GM19395 (cell line): ENCODE measurements around the gene IGFBP6.

Experiments
- ATAC-seq: cut with Tn5 transposase; IDR thresholded peaks from one replicate; pipeline ENCODE4 v1.9.1; 2021; ENCODE audit warnings: mild to moderate bottlenecking, moderate library complexity; ENCODE audit not compliant: unreplicated experiment

IGFBP6 gene

GRCh38 chr12:53059434-53060063 is 37.9 kb upstream of the IGFBP6 start:
- ATAC-seq: no peak

GRCh38 chr12:53060064-53060720 is 37.3 kb upstream of the IGFBP6 start:
- no peak for ATAC-seq

DNA sequence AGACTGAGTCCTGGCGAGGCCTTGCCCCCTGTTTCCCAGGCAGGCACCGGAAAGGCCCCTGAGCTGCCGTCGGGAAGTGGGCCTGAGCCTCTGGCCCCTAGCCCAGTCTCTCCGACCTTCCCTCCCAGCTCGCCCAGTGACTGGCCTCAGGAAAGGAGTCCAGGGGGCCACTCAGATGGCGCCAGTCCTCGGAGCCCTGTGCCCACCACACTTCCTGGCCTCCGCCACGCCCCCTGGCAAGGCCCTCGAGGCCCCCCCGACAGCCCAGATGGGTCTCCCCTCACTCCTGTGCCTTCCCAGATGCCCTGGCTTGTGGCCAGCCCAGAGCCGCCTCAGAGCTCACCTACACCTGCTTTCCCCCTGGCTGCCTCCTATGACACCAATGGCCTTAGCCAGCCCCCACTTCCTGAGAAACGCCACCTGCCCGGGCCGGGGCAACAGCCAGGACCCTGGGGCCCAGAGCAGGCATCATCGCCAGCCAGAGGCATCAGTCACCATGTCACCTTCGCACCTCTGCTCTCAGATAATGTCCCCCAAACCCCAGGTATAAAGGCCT is 36.7 kb upstream of the IGFBP6 start:
- ATAC-seq: no peak

- no peak for ATAC-seq
Measured at GRCh38 chr12:53061404-53062010, 36.0 kb upstream of the IGFBP6 start.

DNA sequence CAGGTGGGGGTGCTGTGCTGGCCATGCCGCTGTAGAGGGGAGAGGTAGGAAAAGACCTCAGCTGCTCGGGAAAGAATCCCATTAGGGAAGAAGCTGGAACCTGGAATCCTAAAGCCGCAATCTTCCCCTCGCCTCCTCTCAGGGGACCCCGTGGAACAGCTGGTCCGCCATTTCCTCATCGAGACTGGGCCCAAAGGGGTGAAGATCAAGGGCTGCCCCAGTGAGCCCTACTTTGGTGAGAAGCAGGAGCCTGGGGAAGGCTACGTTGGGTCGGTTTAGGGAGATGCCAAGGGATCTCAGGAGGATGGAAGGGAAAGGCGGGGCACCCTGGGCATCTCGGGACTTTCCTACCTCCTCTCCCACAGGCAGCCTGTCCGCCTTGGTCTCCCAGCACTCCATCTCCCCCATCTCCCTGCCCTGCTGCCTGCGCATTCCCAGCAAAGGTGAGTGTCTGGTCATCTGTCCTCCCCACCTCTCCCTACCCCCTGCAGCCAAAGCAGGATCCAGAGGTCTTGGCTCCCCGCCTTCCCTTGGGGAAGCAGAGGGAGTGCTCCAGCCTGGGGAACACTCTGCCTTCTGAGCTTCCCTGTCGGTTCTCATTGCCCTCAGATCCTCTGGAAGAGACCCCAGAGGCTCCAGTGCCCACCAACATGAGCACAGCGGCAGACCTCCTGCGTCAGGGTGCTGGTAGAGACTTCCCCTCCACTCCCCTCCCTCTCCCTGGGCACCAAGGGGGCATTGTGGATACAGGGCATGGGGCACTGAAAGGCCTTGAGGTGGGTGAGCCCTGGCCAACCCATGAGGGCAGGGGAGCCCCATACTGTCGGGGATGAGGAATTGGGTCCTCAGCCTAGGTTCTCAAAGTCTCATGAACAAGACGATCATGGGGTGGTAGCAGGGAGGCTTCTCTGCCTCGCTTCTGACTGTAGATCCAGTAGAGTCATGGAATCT is 35.2 kb upstream of the IGFBP6 start:
- ATAC-seq: no peak

DNA sequence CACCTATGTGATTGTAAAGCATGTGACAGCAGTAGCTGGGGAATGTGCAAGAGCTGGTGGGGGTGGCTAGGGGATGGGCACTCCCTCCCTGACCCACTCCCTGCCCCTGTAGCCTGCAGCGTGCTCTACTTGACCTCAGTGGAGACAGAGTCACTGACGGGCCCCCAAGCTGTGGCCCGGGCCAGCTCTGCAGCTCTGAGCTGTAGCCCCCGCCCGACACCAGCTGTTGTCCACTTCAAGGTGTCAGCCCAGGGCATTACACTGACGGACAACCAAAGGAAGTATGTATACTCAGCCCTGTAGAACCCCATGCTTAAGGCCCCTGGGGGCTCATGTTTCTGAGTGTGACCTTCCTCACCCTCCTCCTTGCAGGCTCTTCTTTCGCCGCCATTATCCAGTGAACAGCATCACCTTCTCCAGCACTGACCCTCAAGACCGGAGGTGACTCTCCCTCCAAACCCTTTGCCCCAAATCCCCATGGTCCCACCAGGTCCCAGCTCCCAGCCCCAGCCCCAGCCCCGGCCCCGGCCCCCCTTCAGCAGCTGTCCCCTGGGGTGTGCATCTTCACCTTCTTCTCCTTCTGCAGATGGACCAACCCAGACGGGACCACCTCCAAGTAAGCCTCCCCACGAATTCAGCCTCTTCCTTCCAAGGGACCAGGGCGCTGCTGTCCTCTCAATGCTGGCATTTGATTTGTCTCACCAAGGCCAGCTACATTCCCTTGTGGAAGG is 34.3 kb upstream of the IGFBP6 start:
- ATAC-seq: no peak

- no peak for ATAC-seq
Measured at GRCh38 chr12:53063708-53064612, 33.5 kb upstream of the IGFBP6 start.

GRCh38 chr12:53064613-53065436 is 32.6 kb upstream of the IGFBP6 start:
- ATAC-seq: no peak

GRCh38 chr12:53065470-53065869 is 32.0 kb upstream of the IGFBP6 start:
- ATAC-seq: no peak

DNA sequence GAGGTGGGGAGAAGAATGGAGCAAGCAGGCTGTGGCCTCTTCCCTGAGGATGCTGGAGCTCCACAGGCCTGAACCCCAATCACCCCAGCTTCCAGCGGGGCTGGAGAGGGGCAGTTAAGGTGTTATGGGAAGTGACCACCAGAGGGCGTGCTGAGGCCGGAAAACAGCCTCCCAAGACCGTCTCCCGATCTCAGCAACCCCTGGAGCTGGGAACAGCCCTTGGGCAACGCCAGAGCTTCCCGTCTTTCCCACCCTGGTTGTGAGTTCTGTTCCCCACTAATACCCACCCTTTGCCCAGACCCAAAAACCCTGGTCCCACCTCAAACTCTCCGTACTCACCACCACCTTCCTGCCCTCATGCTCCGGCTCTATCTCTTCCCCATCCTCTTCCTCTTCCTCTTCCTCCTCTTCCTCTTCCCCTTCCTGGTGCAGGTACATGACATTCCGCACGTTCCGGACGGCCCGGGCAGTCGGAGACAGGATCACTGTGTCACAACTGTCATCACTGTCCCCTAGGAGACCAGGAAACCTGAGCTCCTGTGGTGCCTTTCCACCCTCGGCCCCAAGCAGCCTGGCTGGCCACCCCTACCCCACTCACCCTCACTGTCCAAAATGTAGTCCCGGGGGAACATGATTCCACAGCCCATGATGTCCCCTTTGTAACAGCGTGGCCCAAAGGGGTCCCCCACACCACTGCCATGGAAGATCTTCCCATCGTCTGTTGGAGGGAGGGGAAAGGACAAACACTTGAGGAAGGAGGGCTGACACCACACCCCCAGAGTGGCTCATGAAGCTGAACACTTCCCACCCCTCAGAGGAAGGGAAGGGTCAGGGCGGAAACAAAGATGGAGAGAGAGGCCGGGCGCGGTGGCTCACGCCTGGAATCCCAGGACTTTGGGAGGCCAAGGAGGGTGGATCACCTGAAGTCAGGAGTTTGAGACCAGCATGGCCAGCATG is 31.2 kb upstream of the IGFBP6 start:
- ATAC-seq: no peak

- no peak for ATAC-seq
Measured at GRCh38 chr12:53067074-53067992, 30.1 kb upstream of the IGFBP6 start.

DNA sequence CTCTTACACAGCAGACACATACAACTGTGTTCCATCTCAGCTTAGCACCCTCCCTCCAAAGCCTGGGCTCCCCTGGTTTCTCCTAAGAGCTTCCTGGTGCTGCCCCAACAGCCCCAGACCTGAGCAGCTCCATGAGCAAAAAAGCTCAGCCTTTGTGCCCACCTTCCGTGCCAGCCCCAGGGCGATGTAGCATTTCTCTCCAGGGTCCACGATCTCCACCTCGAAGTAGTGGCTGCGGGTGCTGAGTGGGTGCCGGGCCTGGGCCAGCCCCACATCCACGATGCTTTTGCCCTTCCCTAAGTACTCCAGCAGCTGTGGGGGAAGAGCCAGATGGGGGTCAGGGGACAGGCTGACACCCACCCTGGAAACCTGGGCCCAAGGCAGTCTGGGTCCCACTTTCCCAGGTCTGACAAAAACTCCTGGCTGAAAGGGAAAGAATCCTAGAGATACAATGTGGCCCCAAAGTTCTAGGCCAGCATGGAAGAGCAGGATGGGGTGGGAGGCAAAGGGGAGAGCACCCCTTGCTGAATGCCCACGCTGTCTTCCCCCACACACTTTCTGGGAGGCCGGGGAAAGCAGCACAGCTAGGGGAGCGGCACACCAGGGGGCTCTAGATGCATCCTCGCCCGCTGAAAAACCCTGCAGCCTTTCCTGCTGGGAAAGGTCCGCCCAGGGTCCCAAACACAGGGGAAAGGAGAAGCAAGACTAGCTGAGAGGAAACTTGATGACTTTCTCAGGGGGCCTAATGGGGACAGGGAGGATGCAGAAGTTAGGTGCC is 29.3 kb upstream of the IGFBP6 start:
- ATAC-seq: no peak

- ATAC-seq: no peak
Measured at GRCh38 chr12:53068811-53069585, 28.5 kb upstream of the IGFBP6 start.

GRCh38 chr12:53069621-53070410 is 27.7 kb upstream of the IGFBP6 start:
- ATAC-seq: no peak
